MM.1S (cell line): ENCODE measurements around the gene SUPT3H.

Experiments
- DNase-seq: peaks from one replicate; pipeline ENCODE4 v3.0.0-alpha.2; 2015
- H2AFZ ChIP-seq: fragments of 300-600 bp; sonication (generic); 2 replicates; pipeline ENCODE4 v1.6.0; 2016; ENCODE audit warnings: antibody characterized with exemption, low read length
- H3F3A ChIP-seq: fragments of 300-600 bp; sonication (generic); 2 replicates; pipeline ENCODE4 v1.6.1; 2016; ENCODE audit warnings: mild to moderate bottlenecking, antibody characterized with exemption, low read length, moderate library complexity, mixed read lengths; ENCODE audit not compliant: insufficient read depth
- H3K27ac ChIP-seq: fragments of 300-600 bp; sonication (generic); 2 replicates; pipeline ENCODE4 v1.5.1; 2016; ENCODE audit warnings: mild to moderate bottlenecking, low read length
- H3K27me3 ChIP-seq: fragments of 300-600 bp; sonication (generic); replicated peaks from 2 replicates; pipeline ENCODE4 v1.6.0; 2016; ENCODE audit warnings: low read length; ENCODE audit not compliant: insufficient read depth
- H3K36me3 ChIP-seq: fragments of 300-600 bp; sonication (generic); replicated peaks from 2 replicates; pipeline ENCODE4 v1.6.1; 2016; ENCODE audit warnings: mild to moderate bottlenecking, low read length, mixed read lengths; ENCODE audit not compliant: insufficient read depth
- H3K4me1 ChIP-seq: fragments of 300-600 bp; sonication (generic); 2 replicates; pipeline ENCODE4 v1.6.1; 2016; ENCODE audit warnings: low read length, mixed read lengths
- H3K4me2 ChIP-seq: fragments of 300-600 bp; sonication (generic); 2 replicates; pipeline ENCODE4 v1.6.0; 2016; ENCODE audit warnings: low read depth, low read length
- H3K4me3 ChIP-seq: fragments of 300-600 bp; sonication (generic); 2 replicates; pipeline ENCODE4 v1.5.1; 2016; ENCODE audit warnings: low read length, mixed read lengths
- H3K79me2 ChIP-seq: fragments of 300-600 bp; sonication (generic); 2 replicates; pipeline ENCODE4 v1.6.1; 2016; ENCODE audit warnings: mixed run types, low read length, mixed read lengths
- H3K9ac ChIP-seq: fragments of 300-600 bp; sonication (generic); 2 replicates; pipeline ENCODE4 v1.6.1; 2016; ENCODE audit warnings: low read length, mixed read lengths
- H3K9me2 ChIP-seq: fragments of 300-600 bp; sonication (generic); replicated peaks from 2 replicates; pipeline ENCODE4 v1.6.1; 2016; ENCODE audit warnings: mild to moderate bottlenecking, low read length, mixed read lengths; ENCODE audit not compliant: insufficient read depth
- H3K9me3 ChIP-seq: fragments of 300-600 bp; sonication (generic); replicated peaks from 2 replicates; pipeline ENCODE4 v1.6.1; 2016; ENCODE audit warnings: mild to moderate bottlenecking, low read length, mixed read lengths; ENCODE audit not compliant: insufficient read depth
- H4K20me1 ChIP-seq: fragments of 300-600 bp; sonication (generic); 2 replicates; pipeline ENCODE4 v1.6.1; 2016; ENCODE audit warnings: mild to moderate bottlenecking, low read length, moderate library complexity, mixed read lengths; ENCODE audit not compliant: insufficient read depth
- CTCF ChIP-seq: fragments of 300-600 bp; sonication (generic); IDR thresholded peaks from 2 replicates; pipeline ENCODE4 v1.5.1; 2016; ENCODE audit warnings: antibody characterized with exemption, low read length, mixed read lengths
- EZH2 ChIP-seq: fragments of 300-600 bp; sonication (generic); optimal IDR thresholded peaks from 2 replicates; pipeline ENCODE3; 2017; ENCODE audit warnings: low read depth, mild to moderate bottlenecking, antibody characterized with exemption, low read length, mixed read lengths
- EZH2phosphoT487 ChIP-seq: fragments of 300-600 bp; sonication (generic); IDR thresholded peaks from 2 replicates; pipeline ENCODE4 v1.6.1; 2018; ENCODE audit warnings: antibody characterized with exemption, low read length

The SUPT3H gene

DNA sequence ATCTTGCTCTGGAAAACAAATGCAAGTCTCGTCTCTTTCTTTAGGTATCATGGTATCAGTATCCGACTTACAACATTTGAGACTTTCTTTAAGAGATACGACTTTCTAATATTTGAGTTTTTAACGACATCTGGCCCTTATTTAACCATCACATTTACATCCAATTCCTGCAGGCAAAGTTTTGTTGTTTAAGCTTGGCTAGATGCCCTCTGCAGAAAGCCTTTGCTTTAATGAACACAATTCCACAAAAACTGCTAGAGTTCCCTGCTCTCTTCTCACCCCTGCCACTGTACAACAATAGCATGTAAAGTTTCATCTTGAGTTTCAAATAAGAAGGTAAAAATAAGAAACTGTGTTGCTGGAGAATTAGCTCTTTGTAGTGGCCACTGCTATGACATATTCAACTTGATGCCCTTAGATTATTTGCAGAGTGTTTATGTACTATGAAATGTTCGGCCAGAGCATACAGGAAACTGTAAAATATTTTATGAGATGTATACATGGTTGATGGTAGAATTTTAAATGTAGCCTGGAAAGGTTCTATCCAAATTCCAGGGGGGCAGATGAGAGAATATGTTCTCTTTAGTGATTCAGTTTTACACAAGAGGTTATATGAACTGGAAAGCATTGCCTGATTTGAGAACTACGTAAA, 551.6 kb downstream of the SUPT3H start:
- Histone ChIP-seq H3K9me3 (no peaks in the 10 kb centered on the region), H3K27me3 (no peaks in the 10 kb centered on the region), H3K4me3 (no peak overlapping the region), H3K27ac (no peak overlapping the region), H3F3A (no peaks in the 10 kb centered on the region), H3K9me2 (no peaks in the 10 kb centered on the region), H3K9ac (no peak overlapping the region), H3K4me1 (peaks cover 6% of the 10 kb centered on the region; the same call in 1 of the 2 replicates), H3K79me2 (no peaks in the 10 kb centered on the region), H3K4me2 (no peak overlapping the region), H4K20me1 (no peaks in the 10 kb centered on the region), H3K36me3 (no peaks in the 10 kb centered on the region), H2AFZ (no peak overlapping the region)
- no peak for DNase-seq
- TF ChIP-seq EZH2 (no peak), CTCF (no peak), EZH2phosphoT487 (no peak)

- DNase-seq = no peak
- TF ChIP-seq CTCF (no peak), EZH2phosphoT487 (no peak), EZH2 (no peak)
- Histone ChIP-seq H3K9ac (no peak overlapping the region), H3F3A (no peaks in the 10 kb centered on the region), H3K4me1 (peaks cover 6% of the 10 kb centered on the region; the same call in 1 of the 2 replicates), H3K27ac (no peak overlapping the region), H3K36me3 (no peaks in the 10 kb centered on the region), H3K4me3 (no peak overlapping the region), H3K9me3 (no peaks in the 10 kb centered on the region), H2AFZ (no peak overlapping the region), H4K20me1 (no peaks in the 10 kb centered on the region), H3K79me2 (no peaks in the 10 kb centered on the region), H3K4me2 (no peak overlapping the region), H3K27me3 (no peaks in the 10 kb centered on the region), H3K9me2 (no peaks in the 10 kb centered on the region)
Measured at GRCh38 chr6:44825273-44825672, 552.5 kb downstream of the SUPT3H start.

- TF ChIP-seq EZH2 (no peak), EZH2phosphoT487 (no peak), CTCF (no peak)
- no peak overlapping the region for H3K9ac ChIP-seq
- H3K4me1 ChIP-seq = peaks cover 2% of the 10 kb centered on the region; the same call in 1 of the 2 replicates
- H3K4me2 ChIP-seq = no peak overlapping the region
- H3K79me2 ChIP-seq = no peaks in the 10 kb centered on the region
- H3F3A ChIP-seq = no peaks in the 10 kb centered on the region
- no peaks in the 10 kb centered on the region for H3K9me3 ChIP-seq
- H2AFZ ChIP-seq = no peak overlapping the region
- no peak overlapping the region for H3K27ac ChIP-seq
- no peaks in the 10 kb centered on the region for H3K9me2 ChIP-seq
- H3K4me3 ChIP-seq = no peak overlapping the region
- H3K36me3 ChIP-seq = no peaks in the 10 kb centered on the region
- H3K27me3 ChIP-seq = no peaks in the 10 kb centered on the region
- no peak for DNase-seq
- H4K20me1 ChIP-seq = no peaks in the 10 kb centered on the region
Measured at GRCh38 chr6:44824567-44824966, 553.2 kb downstream of the SUPT3H start.
